Measurements from ENCODE around the gene NRDC.

GRCh38 chr1:51870603-51871350 lies 7.8 kb downstream of the NRDC start:
- TF ChIP-seq, protein P1, sequence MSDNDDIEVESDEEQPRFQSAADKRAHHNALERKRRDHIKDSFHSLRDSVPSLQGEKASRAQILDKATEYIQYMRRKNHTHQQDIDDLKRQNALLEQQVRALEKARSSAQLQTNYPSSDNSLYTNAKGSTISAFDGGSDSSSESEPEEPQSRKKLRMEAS (IDR thresholded peaks at IDR 0.05): no peak
- TF ChIP-seq BRCA1 (IDR thresholded peaks at IDR 0.05; ENCODE audit: low read depth, low read length) (no peak), CTCF (IDR thresholded peaks at IDR 0.05; ENCODE audit: control extremely low read depth in 1 of 3, insufficient read depth in 1 of 3, low read depth in 1 of 3, low read length in 3 of 3) (no peak), MAFK (IDR thresholded peaks at IDR 0.05; ENCODE audit: low read depth, low read length) (no peak), EP300 (IDR thresholded peaks at IDR 0.05; ENCODE audit: borderline replicate concordance in 1 of 2, low read depth in 2 of 2, low read length in 2 of 2) (no peak), EZH2 (IDR thresholded peaks at IDR 0.05; ENCODE audit: low read depth, low read length, severe bottlenecking) (no peak), CREB1 (IDR thresholded peaks at IDR 0.05) (no peak), TAF1 (IDR thresholded peaks at IDR 0.05; ENCODE audit: low read depth, low read length) (no peak), TEAD4 (IDR thresholded peaks at IDR 0.05; ENCODE audit: low read depth, low read length) (no peak), YY1 (IDR thresholded peaks at IDR 0.05; ENCODE audit: low read depth, low read length) (no peak), E2F6 (IDR thresholded peaks at IDR 0.05) (no peak), HDAC2 (IDR thresholded peaks at IDR 0.05; ENCODE audit: borderline replicate concordance in 1 of 2, low read depth in 2 of 2, low read length in 2 of 2) (no peak), JUND (IDR thresholded peaks at IDR 0.05; ENCODE audit: low read length) (no peak), POLR2A (IDR thresholded peaks at IDR 0.05; ENCODE audit: control extremely low read depth in 1 of 2, low read depth in 2 of 2, low read length in 2 of 2) (no peak)

All from H1 (cell line).